Pons (tissue), 1 donor: ENCODE data around the gene PHC1.

Experiments
- DNase-seq: peaks from one replicate; pipeline ENCODE4 v3.0.0-alpha.2; 2016; ENCODE audit warnings: low spot score

Gene PHC1

DNA sequence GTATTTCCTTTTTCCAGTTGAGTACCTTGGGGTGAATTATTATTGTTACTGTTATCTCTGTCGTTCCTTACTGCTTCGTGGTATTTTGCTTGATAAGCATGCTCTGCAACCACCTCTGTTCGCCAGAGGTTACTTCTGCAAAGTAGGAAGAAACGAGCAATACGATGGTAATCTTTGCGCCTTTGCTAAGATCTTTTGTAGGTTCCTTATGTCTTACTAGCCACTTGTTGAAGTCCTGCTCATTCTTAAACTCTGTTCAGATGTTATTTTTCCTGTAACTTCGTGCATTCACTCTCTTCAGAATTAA, 35.9 kb downstream of the PHC1 start:
- DNase-seq = no peak

DNA sequence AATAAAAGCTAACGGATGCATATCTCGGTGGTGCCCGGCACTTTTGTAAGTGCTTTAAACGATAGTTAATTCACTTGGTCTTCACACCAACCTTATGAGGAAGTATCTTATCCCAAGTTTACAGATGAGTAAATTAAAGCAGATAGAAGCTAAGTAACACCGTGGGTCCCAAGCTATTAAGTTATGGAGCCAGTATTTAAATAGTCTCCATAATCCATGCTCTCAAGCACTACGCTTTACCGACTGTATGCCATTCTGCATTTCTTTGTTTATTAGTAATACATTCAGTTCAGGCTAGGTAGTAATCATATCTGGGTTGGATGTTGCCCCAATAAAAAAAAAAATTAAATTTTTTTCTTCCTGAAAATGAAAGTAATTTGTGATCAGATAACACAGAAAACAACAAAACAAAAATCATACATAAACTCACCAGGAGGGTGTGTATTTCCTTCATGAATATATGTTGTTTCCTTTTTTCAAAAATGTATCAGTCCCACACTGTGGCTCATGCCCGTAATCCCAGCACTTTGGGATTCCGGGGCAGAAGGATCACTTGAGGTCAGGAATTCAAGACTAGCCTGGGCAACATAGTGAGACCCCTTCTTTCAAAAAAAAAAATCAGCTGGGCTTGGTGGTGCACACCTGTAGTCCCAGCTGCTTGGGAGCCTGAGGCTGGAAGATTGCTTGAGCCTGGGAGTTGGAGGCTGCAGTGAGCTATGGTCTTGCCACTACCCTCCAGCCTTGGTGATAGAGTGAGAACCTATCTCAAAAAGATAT, 36.6 kb downstream of the PHC1 start:
- DNase-seq = no peak

DNA sequence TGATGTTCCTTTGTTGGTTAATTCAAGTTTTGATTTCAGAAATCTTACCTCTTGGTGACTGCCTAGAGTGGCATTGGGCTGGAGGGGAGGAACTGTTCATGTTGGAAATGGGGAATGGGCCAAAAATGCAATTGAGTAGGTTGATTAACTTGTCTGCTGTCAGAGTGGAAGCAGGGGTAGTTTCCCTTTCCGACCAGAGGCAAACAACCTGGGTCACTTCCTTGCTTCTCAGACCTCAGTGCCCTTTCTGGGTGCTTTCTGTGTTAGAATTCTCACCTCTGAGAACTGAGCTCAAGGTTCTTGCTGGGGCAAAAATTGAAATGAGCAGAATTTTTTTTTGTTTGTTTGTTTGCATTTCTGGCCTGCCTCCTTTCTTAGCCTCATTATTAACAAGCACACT, 37.4 kb downstream of the PHC1 start:
- no peak for DNase-seq

DNA sequence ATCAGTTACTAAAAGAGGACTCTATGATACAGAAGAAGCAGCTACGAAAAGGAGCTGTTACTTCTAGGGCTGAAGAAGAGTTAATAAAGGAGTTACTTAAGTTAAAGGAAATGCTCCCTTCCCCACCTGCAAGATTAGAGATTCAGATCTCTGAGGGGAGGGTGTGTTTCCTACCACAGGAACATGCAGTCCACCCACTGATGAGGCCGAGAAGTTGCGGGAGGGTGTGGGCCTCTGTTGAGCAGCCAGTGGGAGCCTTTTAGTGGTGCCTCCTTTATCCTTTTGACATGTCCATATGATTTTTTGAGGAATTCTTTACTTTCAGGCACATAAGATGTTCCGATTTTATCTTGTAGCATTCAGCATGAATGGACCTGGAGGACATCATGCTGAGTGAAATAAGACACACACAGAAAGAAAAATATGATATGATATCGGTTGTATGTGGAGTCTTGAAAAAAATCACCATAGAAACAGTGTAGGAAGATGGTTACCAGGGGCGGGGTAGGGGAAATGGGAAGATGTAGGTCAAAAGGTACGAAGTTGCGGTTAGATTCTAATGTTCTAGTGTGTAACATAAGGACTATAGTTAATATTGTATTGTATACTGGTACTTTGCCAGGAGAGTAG, 39.6 kb downstream of the PHC1 start:
- DNase-seq = no peak

DNA sequence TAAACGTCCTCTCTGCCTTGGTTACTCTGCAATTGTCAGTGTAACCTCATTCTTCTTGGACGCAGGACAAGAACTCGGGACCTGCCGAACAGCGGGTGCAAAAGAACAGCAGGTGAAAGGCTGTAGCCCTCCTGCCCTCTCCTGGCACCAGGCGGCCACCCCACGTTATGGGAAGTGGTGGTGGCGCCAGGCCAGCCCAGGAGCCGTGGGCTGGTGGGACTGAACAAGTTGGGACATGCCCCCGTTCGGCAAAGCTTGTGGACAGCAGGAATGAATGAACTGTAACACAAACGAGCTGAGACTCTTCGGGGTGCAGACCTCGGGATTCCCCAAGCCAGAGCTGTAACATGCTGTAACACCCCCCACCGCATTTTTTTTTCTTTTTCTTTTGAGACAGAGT, 41.8 kb downstream of the PHC1 start:
- DNase-seq = no peak

DNA sequence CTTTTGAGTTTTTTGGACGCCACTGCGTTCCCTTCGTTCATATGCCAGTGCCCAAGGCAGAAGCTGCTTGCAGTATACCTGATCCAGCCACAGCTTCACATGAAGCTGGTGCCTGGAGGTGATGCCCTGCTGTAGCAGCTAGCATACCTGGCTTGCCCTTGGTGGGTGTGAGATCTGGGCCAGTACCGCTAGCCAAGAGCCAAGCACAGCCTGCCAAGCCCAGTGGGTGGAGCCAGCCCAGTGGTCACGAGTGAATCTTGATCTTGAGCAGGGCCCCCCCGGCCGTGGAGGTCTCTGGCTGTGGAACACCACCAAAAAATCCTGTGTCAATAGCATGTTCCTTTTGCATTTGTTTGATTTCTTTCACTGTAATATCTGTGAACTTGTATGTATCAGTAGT, 42.5 kb downstream of the PHC1 start:
- no peak for DNase-seq

DNA sequence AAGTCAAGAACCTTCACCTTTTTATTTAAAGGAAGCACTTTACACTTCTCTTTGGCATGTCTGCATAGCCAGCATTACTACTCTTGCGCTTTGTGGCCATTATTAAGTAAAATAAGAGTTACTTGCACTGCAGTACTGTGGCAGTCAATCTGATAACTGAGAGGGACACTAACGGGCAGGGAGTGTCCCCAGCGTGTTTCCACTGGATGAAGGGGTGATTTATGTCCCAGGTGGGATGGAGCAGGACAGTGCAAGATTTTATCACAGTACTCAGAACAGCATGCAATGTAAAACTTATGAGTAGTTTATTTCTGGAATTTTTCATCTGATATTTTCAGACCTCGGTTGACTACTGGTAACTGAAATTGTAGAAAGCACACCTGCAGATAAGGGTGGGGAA, 43.3 kb downstream of the PHC1 start:
- no peak for DNase-seq

DNA sequence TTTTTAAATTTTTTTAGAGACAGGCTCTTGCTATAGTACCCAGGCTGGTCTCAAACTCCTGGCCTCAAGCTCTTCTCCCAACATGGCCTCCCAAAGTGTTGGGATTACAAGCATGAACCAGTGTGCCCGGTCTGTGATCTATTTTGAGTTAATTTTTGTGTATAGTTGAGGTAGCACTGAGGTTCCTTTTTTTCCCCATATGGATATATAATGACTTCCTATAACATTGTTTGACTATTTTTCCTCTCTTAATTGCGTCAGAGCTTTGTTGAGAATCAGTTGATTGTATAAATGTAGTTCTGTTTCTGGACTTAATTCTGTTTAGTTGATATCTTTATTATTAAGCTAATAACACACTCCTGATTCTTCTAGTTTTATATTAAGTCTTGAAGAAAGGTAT, 43.8 kb downstream of the PHC1 start:
- DNase-seq = no peak

DNA sequence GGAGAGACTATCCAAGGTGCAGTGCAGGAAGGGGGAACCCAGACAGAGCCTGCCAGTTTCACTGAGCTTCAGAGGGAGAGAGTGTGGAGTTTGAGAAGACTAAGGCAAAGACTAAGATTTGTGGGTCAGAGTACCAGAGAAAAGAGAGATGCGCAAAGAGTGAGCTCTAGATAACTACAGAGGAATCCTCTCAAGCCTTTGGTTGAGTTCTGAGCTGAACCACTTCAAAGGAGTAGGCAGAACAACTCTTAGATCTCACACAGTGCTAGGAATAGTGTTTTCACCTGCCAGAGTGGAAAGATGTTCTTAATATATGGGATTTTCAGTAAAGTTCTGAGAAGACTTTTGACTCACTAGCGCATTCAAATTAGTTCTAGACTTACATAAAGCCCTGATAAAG, 45.9 kb downstream of the PHC1 start:
- no peak for DNase-seq

DNA sequence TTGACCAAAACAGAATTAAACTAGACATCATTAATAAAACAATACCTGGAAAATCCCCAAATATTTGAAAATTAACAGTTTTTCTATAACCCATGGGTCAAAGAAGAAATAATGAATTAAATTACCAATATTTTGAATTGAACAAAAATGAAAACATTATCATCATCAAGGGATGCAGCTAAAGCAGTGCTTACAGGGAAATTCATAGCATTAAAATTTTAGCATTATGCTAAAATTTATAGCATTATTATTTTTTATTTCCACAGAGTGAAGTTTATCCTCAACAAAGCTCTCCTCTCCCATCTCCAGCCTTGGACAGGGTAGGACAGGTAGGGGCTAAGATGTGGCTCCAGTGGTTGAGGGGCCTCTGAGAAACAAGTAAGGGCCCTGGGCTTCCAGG, 54.5 kb downstream of the PHC1 start:
- DNase-seq = no peak

DNA sequence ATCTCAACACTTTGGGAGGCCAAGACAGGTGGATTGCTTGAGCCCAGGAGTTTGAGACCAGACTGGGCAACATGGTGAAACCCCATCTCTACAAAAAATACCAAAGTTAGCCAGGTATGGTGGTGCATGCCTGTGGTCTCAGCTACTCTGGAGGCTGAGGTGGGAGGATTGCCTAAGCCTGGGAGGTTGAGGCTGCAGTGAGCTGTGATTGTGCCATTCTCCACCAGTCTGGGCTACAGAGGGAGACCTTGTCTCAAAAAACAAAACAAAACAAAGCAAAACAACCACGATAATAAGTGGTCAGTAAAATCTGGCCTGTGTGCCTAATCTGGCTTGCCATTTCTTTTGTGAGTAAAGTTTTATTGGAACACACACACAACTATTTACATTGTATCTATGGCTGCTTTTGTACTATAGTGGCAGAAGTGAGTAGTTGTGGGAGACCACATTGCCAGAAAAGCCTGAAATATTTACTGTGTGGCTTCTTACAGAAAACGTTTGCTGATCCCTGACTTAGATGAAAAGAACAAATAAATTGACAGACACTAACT, 55.6 kb downstream of the PHC1 start:
- DNase-seq = no peak

DNA sequence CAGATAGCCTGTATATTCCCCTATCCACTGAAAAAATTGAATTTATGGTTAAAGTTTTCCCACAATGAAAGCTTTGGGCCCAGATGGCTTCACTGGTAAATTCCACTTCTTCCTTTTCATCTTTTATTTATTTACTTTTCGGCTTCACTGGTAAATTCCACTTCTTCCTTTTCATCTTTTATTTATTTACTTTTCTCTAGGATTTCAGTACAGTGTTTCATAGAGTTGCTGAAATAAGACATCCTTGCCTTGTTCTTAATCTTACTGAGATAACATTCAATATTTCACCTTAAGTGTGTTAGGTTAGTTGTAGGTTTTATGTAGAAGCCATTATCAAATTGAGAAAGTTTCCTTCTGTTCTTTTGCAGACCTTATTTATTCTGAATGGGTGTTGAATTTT, 56.1 kb downstream of the PHC1 start:
- no peak for DNase-seq

DNA sequence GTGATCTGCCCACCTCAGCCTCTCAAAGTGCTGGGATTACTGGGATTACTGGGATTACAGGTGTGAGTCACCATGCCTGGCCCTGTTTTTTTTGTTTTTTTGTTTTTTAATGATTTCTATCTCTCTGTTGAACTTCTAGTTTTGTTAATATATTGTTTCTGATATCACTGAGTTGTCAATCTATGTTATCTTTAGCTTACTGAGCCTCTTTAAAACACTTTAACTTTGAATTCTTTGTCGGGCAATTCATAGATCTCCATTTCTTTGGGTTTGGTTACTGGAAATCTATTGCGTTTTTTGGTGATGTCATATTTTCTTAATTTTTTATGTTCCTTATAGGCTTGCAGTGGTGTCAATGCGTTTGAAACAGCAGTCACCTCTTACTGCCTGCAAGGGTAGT, 65.8 kb downstream of the PHC1 start:
- no peak for DNase-seq

DNA sequence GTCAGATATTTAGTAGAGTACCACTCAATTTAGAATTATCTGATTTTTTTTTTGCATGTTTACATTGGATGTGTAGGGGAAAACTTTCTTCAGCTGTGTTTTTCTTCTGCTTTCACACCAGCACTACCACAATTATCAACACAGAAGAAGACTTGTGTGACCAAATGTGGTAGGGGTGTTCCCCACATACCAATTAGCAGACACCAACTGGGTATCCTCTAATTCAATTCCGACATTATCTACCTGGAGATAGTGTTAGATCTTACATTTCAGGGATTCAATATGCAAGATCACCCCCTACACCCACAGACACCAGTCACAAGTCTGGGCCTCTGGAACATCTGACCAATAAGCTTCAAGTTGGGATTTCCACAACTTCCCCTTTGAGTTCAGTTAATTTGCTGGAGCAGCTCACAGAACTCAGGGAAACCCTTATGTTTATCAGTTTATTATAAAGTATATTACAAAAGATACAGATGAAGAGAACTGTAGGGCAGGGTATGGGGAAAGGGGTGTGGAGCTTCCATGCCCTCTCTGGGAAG, 71.0 kb downstream of the PHC1 start:
- DNase-seq = no peak

DNA sequence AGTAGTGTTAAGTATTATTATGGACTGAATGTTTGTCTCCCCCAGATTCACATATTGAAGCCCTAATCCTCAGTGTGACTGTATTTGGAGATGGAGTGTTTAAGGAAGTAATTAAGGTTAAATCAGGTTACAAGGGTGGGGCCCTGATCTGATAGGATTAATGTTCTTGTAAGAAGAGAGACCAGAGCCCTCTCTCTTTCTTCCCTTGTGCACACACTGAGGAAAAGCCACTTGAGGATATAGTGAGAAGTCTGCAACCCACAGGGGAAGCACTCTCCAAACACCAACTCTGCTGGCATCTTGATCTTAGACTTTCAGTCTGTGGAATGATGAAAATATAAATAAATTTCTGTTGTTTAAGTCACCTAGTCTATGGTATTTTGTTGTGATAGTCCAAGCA, 72.9 kb downstream of the PHC1 start:
- DNase-seq = no peak

DNA sequence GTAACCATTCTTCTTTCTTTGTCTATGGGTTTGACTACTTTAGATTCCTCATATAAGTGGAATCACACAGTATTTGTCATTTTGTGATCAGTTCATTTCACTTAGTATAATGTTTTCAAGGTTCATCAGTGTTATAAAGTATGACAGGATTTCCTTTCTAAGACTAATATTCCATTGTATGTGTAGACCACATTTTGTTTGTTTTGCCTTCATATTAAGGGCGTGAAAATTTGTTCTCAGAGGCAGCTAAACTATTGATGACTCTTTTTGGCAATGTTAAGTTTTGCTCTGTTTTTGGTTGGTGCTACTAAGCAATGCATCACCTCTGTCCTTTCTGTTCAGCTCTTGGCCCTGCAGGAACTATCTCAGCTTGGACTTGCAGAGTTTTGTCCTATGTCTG, 73.4 kb downstream of the PHC1 start:
- no peak for DNase-seq

DNA sequence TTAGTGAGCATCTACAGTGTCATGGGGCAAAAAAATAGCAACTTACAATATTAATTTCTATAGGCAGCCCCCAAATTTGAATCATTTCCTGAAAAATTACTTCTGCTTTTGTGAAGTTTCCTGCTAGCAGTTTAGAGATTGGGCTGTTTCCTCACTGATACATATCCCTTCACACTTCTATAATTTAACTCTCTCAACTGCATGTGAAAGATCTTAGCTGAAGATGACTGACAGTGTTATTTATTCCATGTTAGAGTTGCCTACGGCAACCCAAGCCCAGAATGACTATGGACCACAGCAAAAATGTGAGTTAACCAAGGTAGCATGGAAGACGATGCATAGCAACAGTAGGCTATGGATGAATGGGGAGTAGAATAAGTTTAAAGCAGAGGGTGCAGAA, 75.1 kb downstream of the PHC1 start, which contains the start of gene KLRG1:
TSS of gene KLRG1 (plus strand) at position 134 of the 400 bp plus-strand sequence. CDS start at position 224, 90 bp downstream.
- no peak for DNase-seq
